ENCODE measurements around the gene ARHGAP29. TPM values are rescaled to one million over a fixed set of nuclear protein-coding genes. Genes with fewer than 3 reads are reported as not detected.

The ARHGAP29 gene
- total RNA-seq, 1 experiment from 2014 or later: 197 TPM

DNA sequence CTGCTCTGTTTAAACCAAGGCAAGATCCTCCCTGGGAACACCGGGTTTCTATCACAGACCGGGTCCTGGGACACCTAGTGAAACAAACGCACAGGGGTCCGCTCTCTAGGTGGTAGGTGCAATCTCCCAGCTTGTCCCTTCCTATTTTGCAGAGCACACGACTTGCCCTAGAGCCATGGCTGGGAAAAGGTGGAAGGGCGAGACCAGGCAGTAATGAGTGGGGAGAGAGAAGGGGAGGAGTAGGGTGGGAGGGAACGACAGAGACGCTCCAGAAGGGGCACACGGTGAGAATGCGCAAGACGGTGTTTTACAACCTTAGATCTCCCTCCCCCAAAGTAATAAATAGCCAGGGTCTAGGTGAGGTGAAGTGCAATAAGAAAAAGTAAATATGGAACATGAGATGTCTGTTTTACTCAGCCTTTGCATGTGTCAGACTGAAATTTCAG, 9.3 kb upstream of the ARHGAP29 start:
- Histone ChIP-seq H3K27ac (ENCODE audit: low read length) (peak overlapping the region; percentile 99), H3K9me3 (ENCODE audit: control insufficient read depth, insufficient read depth, low read depth, low read length) (peaks cover 5% of the 10 kb centered on the region; the same call in 1 of the 2 replicates), H3K27me3 (ENCODE audit: control insufficient read depth, insufficient read depth, low read length) (no peaks in the 10 kb centered on the region), H3K4me3 (ENCODE audit: low read depth in 2 of 2, low read length in 2 of 2) (peak overlapping the region; percentile 66 to 77), H3K36me3 (ENCODE audit: control insufficient read depth, insufficient read depth, low read length) (no peaks in the 10 kb centered on the region; the same call in 1 of the 2 replicates), H3K4me1 (ENCODE audit: control insufficient read depth, insufficient read depth, low read length) (peaks cover 29% of the 10 kb centered on the region)
- in situ Hi-C loops (cut with HindIII; ENCODE audit: low pct_unique_long_range_greater_than_20kb, low sequenced_read_pairs): no loop called here
- no TSS peak for BruUV-seq (replicated peaks)
- DNase-seq (ENCODE audit: low read depth, low spot score) (no peak), ATAC-seq (peak; percentile 58)
- ChIA-PET POLR2A (interaction anchor here (0.7 to 2.4 kb wide), 4 partner anchors 9 to 183 kb away, joined by 5 to 14 read pairs (median 8); partner anchors contain the start of gene ARHGAP29), CTCF (no interaction called here)
- TF ChIP-seq, protein P1, sequence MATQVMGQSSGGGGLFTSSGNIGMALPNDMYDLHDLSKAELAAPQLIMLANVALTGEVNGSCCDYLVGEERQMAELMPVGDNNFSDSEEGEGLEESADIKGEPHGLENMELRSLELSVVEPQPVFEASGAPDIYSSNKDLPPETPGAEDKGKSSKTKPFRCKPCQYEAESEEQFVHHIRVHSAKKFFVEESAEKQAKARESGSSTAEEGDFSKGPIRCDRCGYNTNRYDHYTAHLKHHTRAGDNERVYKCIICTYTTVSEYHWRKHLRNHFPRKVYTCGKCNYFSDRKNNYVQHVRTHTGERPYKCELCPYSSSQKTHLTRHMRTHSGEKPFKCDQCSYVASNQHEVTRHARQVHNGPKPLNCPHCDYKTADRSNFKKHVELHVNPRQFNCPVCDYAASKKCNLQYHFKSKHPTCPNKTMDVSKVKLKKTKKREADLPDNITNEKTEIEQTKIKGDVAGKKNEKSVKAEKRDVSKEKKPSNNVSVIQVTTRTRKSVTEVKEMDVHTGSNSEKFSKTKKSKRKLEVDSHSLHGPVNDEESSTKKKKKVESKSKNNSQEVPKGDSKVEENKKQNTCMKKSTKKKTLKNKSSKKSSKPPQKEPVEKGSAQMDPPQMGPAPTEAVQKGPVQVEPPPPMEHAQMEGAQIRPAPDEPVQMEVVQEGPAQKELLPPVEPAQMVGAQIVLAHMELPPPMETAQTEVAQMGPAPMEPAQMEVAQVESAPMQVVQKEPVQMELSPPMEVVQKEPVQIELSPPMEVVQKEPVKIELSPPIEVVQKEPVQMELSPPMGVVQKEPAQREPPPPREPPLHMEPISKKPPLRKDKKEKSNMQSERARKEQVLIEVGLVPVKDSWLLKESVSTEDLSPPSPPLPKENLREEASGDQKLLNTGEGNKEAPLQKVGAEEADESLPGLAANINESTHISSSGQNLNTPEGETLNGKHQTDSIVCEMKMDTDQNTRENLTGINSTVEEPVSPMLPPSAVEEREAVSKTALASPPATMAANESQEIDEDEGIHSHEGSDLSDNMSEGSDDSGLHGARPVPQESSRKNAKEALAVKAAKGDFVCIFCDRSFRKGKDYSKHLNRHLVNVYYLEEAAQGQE (IDR thresholded peaks at IDR 0.05; ENCODE audit: insufficient read depth in 1 of 2, low read depth in 2 of 2, low read length in 1 of 2): no peak
- TF ChIP-seq POLR2AphosphoS5 (IDR thresholded peaks at IDR 0.05; ENCODE audit: low read depth, low read length): peak; percentile 68
- intact Hi-C loops (cut with micrococcal nuclease; ENCODE audit: unreplicated experiment): loop anchor here (2.0 kb wide), 1 partner anchor 80 kb away; no protein-coding TSS in a partner anchor

DNA sequence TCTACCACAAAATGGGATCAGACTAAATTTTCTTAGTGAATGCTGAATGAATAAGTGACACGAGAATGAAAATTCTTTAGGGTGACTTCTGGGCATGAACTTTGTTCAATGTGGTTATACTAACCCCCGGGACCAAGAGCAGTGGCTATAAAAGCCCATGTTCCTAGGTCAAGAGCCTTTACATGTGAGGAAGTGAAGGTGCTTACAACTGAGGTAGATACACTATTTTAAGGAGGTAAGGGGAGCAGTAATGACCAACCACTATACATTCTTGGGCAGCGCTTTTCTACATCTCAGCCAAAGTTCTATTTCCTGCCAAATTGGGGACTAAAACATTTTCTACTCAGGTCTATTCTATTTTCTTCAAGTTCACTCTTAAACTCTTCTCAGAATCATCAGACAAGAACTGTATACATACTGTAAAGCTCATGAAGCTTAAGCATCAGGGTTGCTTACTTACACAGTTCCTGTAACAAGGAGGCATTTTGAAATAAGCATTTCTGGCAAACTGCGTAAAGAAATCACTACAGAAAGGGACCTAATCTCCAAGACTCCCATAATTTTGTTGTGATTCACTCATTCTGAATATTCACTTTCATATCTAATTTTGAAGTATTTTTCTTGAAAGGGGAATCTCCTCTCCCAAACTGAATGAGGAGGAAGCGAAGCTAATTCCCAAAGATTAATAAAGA, 8.5 kb upstream of the ARHGAP29 start:
- TF ChIP-seq TCF7L2 (IDR thresholded peaks at IDR 0.05; ENCODE audit: low read depth, low read length) (no peak), POLR2AphosphoS5 (IDR thresholded peaks at IDR 0.05; ENCODE audit: low read depth, low read length) (peak; percentile 74)
- TF ChIP-seq, protein P1 (IDR thresholded peaks at IDR 0.05; ENCODE audit: insufficient read depth in 1 of 2, low read depth in 2 of 2, low read length in 1 of 2): no peak
- TF ChIP-seq, protein P2, sequence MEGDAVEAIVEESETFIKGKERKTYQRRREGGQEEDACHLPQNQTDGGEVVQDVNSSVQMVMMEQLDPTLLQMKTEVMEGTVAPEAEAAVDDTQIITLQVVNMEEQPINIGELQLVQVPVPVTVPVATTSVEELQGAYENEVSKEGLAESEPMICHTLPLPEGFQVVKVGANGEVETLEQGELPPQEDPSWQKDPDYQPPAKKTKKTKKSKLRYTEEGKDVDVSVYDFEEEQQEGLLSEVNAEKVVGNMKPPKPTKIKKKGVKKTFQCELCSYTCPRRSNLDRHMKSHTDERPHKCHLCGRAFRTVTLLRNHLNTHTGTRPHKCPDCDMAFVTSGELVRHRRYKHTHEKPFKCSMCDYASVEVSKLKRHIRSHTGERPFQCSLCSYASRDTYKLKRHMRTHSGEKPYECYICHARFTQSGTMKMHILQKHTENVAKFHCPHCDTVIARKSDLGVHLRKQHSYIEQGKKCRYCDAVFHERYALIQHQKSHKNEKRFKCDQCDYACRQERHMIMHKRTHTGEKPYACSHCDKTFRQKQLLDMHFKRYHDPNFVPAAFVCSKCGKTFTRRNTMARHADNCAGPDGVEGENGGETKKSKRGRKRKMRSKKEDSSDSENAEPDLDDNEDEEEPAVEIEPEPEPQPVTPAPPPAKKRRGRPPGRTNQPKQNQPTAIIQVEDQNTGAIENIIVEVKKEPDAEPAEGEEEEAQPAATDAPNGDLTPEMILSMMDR (IDR thresholded peaks at IDR 0.05): no peak
- ChIA-PET POLR2A (interaction anchor here (0.6 to 1.1 kb wide), 4 partner anchors 9 to 182 kb away, joined by 5 to 14 read pairs (median 7); partner anchors contain the start of gene ARHGAP29), CTCF (no interaction called here)
- BruUV-seq (replicated peaks): TSS peak; percentile 74
- intact Hi-C loops (cut with micrococcal nuclease; ENCODE audit: unreplicated experiment): loop anchor here (2.0 kb wide), 1 partner anchor 81 kb away; no protein-coding TSS in a partner anchor
- Histone ChIP-seq H3K4me1 (ENCODE audit: control insufficient read depth, insufficient read depth, low read length) (peaks cover 28% of the 10 kb centered on the region), H3K4me3 (ENCODE audit: low read depth in 2 of 2, low read length in 2 of 2) (peak overlapping the region; percentile 66 to 77), H3K36me3 (ENCODE audit: control insufficient read depth, insufficient read depth, low read length) (no peaks in the 10 kb centered on the region; the same call in 1 of the 2 replicates), H3K27me3 (ENCODE audit: control insufficient read depth, insufficient read depth, low read length) (no peaks in the 10 kb centered on the region), H3K9me3 (ENCODE audit: control insufficient read depth, insufficient read depth, low read depth, low read length) (peaks cover 5% of the 10 kb centered on the region; the same call in 1 of the 2 replicates), H3K27ac (ENCODE audit: low read length) (peak overlapping the region; percentile 99)
- in situ Hi-C loops (cut with HindIII; ENCODE audit: low pct_unique_long_range_greater_than_20kb, low sequenced_read_pairs): no loop called here
- 0 out of 2 replicates have a peak, but pooled peaks have one; percentile 18 for ATAC-seq
- no peak for DNase-seq (ENCODE audit: low read depth, low spot score)

Data from Panc1 (cell line).